Mesendoderm (in vitro differentiated cells): Measurements from ENCODE around the gene GPR180.

Experiments used
- DNase-seq: peaks from one replicate; pipeline ENCODE4 v3.0.0; 2013
- H2AK5ac ChIP-seq: 2 replicates; pipeline ENCODE4 v1.6.1; 2013; ENCODE audit warnings: low read length, inconsistent platforms
- H2BK120ac ChIP-seq: 2 replicates; pipeline ENCODE4 v1.6.1; 2013; ENCODE audit warnings: low read depth, mild to moderate bottlenecking, low read length, moderate library complexity, mixed read lengths
- H2BK15ac ChIP-seq: replicated peaks from 2 replicates; pipeline ENCODE4 v1.6.1; 2013; ENCODE audit warnings: low read depth, mild to moderate bottlenecking, moderate library complexity
- H2BK5ac ChIP-seq: 2 replicates; pipeline ENCODE4 v1.6.1; 2013; ENCODE audit warnings: low read length, inconsistent platforms
- H3K18ac ChIP-seq: 2 replicates; pipeline ENCODE4 v1.6.1; 2013; ENCODE audit warnings: mild to moderate bottlenecking, low read length, mixed read lengths
- H3K23ac ChIP-seq: one replicate; pipeline ENCODE4 v1.6.1; 2013; ENCODE audit warnings: low read length
- H3K27ac ChIP-seq: 2 replicates; pipeline ENCODE4 v1.5.1; 2013; ENCODE audit warnings: low read depth, mild to moderate bottlenecking, inconsistent platforms, low read length, moderate library complexity
- H3K27me3 ChIP-seq: 2 replicates; pipeline ENCODE4 v1.6.1; 2013; ENCODE audit warnings: low read length, control low read depth, mild to moderate bottlenecking, inconsistent platforms; ENCODE audit not compliant: insufficient read depth, poor library complexity
- H3K36me3 ChIP-seq: 2 replicates; pipeline ENCODE4 v1.6.1; 2013; ENCODE audit warnings: low read length, inconsistent platforms; ENCODE audit not compliant: control insufficient read depth, insufficient read depth
- H3K4ac ChIP-seq: one replicate; pipeline ENCODE4 v1.6.1; 2013; ENCODE audit warnings: low read depth, mild to moderate bottlenecking, low read length, moderate library complexity
- H3K4me1 ChIP-seq: 2 replicates; pipeline ENCODE4 v1.6.1; 2013; ENCODE audit warnings: low read depth, low read length, inconsistent platforms; ENCODE audit not compliant: control insufficient read depth
- H3K4me2 ChIP-seq: 2 replicates; pipeline ENCODE4 v1.6.1; 2013; ENCODE audit warnings: low read length
- H3K4me3 ChIP-seq: 2 replicates; pipeline ENCODE4 v1.5.1; 2013; ENCODE audit warnings: mild to moderate bottlenecking, low read length
- H3K56ac ChIP-seq: one replicate; pipeline ENCODE4 v1.6.1; 2013; ENCODE audit warnings: low read length
- H3K79me1 ChIP-seq: 2 replicates; pipeline ENCODE4 v1.6.1; 2013; ENCODE audit warnings: low read length, inconsistent platforms
- H3K79me2 ChIP-seq: 2 replicates; pipeline ENCODE4 v1.6.1; 2013; ENCODE audit warnings: mild to moderate bottlenecking, low read length; ENCODE audit not compliant: control insufficient read depth, insufficient read depth
- H3K9ac ChIP-seq: 2 replicates; pipeline ENCODE4 v1.6.1; 2013; ENCODE audit warnings: low read length, inconsistent platforms
- H4K5ac ChIP-seq: one replicate; pipeline ENCODE4 v1.6.1; 2013; ENCODE audit warnings: low read length
- H4K8ac ChIP-seq: one replicate; pipeline ENCODE4 v1.6.1; 2013; ENCODE audit warnings: low read depth, mild to moderate bottlenecking, control low read depth, low read length, moderate library complexity
- WGBS: extraction: QIAGEN DNeasy Blood & Tissue Kit; methylation state at CpG from one replicate; pipeline ENCODE4 v1.1.7; 2013; ENCODE audit warnings: low lambda C conversion rate, missing lambda C conversion rate; ENCODE audit not compliant: insufficient coverage; ENCODE audit errors: extremely low coverage; 5-methylcytosine and 5-hydroxymethylcytosine counted together

The GPR180 gene

GRCh38 chr13:94609196-94609595 is 7.5 kb downstream of the GPR180 start:
- H3K4me3 ChIP-seq = no peak overlapping the region
- H3K18ac ChIP-seq = no peak overlapping the region
- H3K4ac ChIP-seq = no peak overlapping the region
- H3K9ac ChIP-seq = no peak overlapping the region
- DNase-seq = no peak
- H4K5ac ChIP-seq = no peak overlapping the region
- H2BK120ac ChIP-seq = no peak overlapping the region
- no peak overlapping the region for H3K56ac ChIP-seq
- H3K4me1 ChIP-seq = no peaks in the 10 kb centered on the region
- H3K79me1 ChIP-seq = peaks cover 2% of the 10 kb centered on the region
- no CpG with 5 or more reads among the region's 2 CpGs for WGBS
- no peak overlapping the region for H3K4me2 ChIP-seq
- no peak overlapping the region for H2BK15ac ChIP-seq
- no peak overlapping the region for H3K27ac ChIP-seq
- no peak overlapping the region for H2BK5ac ChIP-seq
- H3K36me3 ChIP-seq = no peaks in the 10 kb centered on the region
- no peak overlapping the region for H4K8ac ChIP-seq
- no peaks in the 10 kb centered on the region for H3K27me3 ChIP-seq
- H2AK5ac ChIP-seq = no peak overlapping the region
- H3K23ac ChIP-seq = no peak overlapping the region
- H3K79me2 ChIP-seq = no peaks in the 10 kb centered on the region

DNA sequence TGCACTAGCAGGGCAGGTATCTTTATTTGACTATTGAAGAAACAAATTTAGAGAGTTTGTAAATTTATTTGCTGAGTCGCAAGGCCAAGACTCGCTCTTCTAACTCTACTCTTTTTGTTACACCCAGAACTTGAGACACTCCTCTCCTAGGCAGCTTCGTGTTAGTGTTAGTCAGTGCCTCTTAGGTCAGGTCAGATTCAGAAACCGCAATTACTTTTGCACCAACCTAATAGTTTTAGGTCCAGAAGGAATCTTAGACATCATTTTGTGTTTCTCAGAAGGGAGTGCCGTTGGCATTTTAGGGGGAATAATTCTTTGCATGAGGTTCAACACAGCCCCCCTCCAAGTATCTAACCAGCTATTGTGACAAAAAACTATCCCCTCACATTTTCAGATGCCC is 8.8 kb downstream of the GPR180 start:
- H3K36me3 ChIP-seq = no peaks in the 10 kb centered on the region

GRCh38 chr13:94612050-94612449 is 10.4 kb downstream of the GPR180 start:
- Histone ChIP-seq H3K56ac (no peak overlapping the region), H3K27me3 (no peaks in the 10 kb centered on the region), H3K4me1 (no peaks in the 10 kb centered on the region), H4K5ac (no peak overlapping the region), H2BK120ac (no peak overlapping the region), H2AK5ac (no peak overlapping the region), H3K9ac (no peak overlapping the region), H3K79me1 (peaks cover 2% of the 10 kb centered on the region), H3K4me3 (no peak overlapping the region), H3K4ac (no peak overlapping the region), H3K36me3 (no peaks in the 10 kb centered on the region), H3K18ac (no peak overlapping the region), H2BK5ac (no peak overlapping the region), H3K4me2 (no peak overlapping the region), H2BK15ac (no peak overlapping the region), H3K27ac (no peak overlapping the region), H3K23ac (no peak overlapping the region), H3K79me2 (no peaks in the 10 kb centered on the region), H4K8ac (no peak overlapping the region)
- no peak for DNase-seq
- WGBS = no CpG with 5 or more reads among the region's 4 CpGs

More for the DNA sequence above, 8.8 kb downstream of the GPR180 start:
- H3K4me1 ChIP-seq = no peaks in the 10 kb centered on the region
- no peak overlapping the region for H3K4me2 ChIP-seq
- no peak overlapping the region for H3K9ac ChIP-seq
- no CpG with 5 or more reads among the region's 5 CpGs for WGBS
- no peak overlapping the region for H4K5ac ChIP-seq
- H2BK5ac ChIP-seq = no peak overlapping the region
- H3K56ac ChIP-seq = no peak overlapping the region
- no peak overlapping the region for H2BK120ac ChIP-seq
- H3K4me3 ChIP-seq = no peak overlapping the region
- no peaks in the 10 kb centered on the region for H3K27me3 ChIP-seq
- no peak overlapping the region for H3K27ac ChIP-seq
- H3K79me2 ChIP-seq = no peaks in the 10 kb centered on the region
- peaks cover 2% of the 10 kb centered on the region for H3K79me1 ChIP-seq
- no peak overlapping the region for H2AK5ac ChIP-seq
- H3K18ac ChIP-seq = no peak overlapping the region
- H2BK15ac ChIP-seq = no peak overlapping the region
- DNase-seq = no peak
- no peak overlapping the region for H3K23ac ChIP-seq
- no peak overlapping the region for H4K8ac ChIP-seq
- H3K4ac ChIP-seq = no peak overlapping the region

- DNase-seq = no peak
- H2BK120ac ChIP-seq = no peak overlapping the region
These were observed 11.4 kb downstream of the GPR180 start for GRCh38 chr13:94613051-94613450.

DNA sequence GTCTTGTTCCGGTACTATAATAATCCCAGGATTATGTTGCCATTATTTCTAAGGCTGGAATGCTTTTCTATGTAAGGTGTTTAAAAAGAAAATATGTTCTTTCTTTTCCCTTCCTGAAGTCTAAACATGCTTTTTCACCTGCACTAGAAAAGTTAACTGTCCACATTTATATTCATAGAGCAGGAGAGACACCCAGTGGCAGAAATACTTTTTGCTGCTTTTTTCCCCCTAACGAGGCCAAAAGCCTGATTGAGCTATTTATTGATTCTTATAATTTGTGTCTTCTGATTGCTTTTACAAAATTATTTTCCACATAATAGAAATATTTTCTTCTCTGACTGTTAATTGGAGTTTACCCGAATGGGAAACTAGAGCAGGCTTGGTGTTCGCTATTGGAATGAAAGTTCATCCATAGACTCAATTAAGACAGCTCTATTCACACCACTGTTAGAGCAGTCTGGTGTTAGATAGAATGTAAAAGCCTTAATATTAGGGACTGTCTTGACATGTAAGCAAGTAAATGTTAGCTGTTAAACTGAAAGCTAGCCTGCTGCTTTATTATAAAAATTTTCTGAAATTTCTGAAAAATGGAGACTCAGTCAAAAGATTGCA is 15.8 kb downstream of the GPR180 start:
- Histone ChIP-seq H3K18ac (no peak overlapping the region), H3K27me3 (no peaks in the 10 kb centered on the region), H3K4ac (no peak overlapping the region), H4K8ac (no peak overlapping the region), H3K4me3 (no peak overlapping the region), H3K79me1 (no peaks in the 10 kb centered on the region), H3K23ac (no peak overlapping the region), H3K27ac (no peak overlapping the region), H3K79me2 (no peaks in the 10 kb centered on the region), H3K9ac (no peak overlapping the region), H2BK15ac (no peak overlapping the region), H2BK120ac (no peak overlapping the region), H4K5ac (no peak overlapping the region), H3K4me2 (no peak overlapping the region), H2AK5ac (no peak overlapping the region), H3K36me3 (no peaks in the 10 kb centered on the region), H3K56ac (no peak overlapping the region), H3K4me1 (no peaks in the 10 kb centered on the region), H2BK5ac (no peak overlapping the region)
- peak; percentile 16 for DNase-seq
- no CpG with 5 or more reads among the region's 4 CpGs for WGBS

More at GRCh38 chr13:94613051-94613450, 11.4 kb downstream of the GPR180 start:
- H3K56ac ChIP-seq = no peak overlapping the region
- H3K27me3 ChIP-seq = no peaks in the 10 kb centered on the region
- H3K23ac ChIP-seq = no peak overlapping the region
- no peak overlapping the region for H3K18ac ChIP-seq
- H3K9ac ChIP-seq = no peak overlapping the region
- no peaks in the 10 kb centered on the region for H3K4me1 ChIP-seq
- no peak overlapping the region for H4K5ac ChIP-seq
- H3K79me2 ChIP-seq = no peaks in the 10 kb centered on the region
- H3K4me2 ChIP-seq = no peak overlapping the region
- no peak overlapping the region for H3K27ac ChIP-seq
- H2AK5ac ChIP-seq = no peak overlapping the region
- no peaks in the 10 kb centered on the region for H3K36me3 ChIP-seq
- H4K8ac ChIP-seq = no peak overlapping the region
- H3K79me1 ChIP-seq = no peaks in the 10 kb centered on the region
- no peak overlapping the region for H2BK5ac ChIP-seq
- no peak overlapping the region for H3K4me3 ChIP-seq
- no peak overlapping the region for H3K4ac ChIP-seq
- no peak overlapping the region for H2BK15ac ChIP-seq

- H3K27ac ChIP-seq = no peak overlapping the region
- H2BK5ac ChIP-seq = no peak overlapping the region
- no peaks in the 10 kb centered on the region for H3K79me1 ChIP-seq
- no peaks in the 10 kb centered on the region for H3K79me2 ChIP-seq
- H2BK15ac ChIP-seq = no peak overlapping the region
- no peak overlapping the region for H4K8ac ChIP-seq
- no peak overlapping the region for H3K4ac ChIP-seq
- no peaks in the 10 kb centered on the region for H3K4me1 ChIP-seq
- H3K9ac ChIP-seq = no peak overlapping the region
- H3K27me3 ChIP-seq = no peaks in the 10 kb centered on the region
- no peak overlapping the region for H3K18ac ChIP-seq
- H2BK120ac ChIP-seq = no peak overlapping the region
- H3K4me3 ChIP-seq = no peak overlapping the region
- no peak overlapping the region for H4K5ac ChIP-seq
- 100% methylated on average over 1 of the region's 2 CpGs for WGBS
- H3K23ac ChIP-seq = no peak overlapping the region
- peak; percentile 57 for DNase-seq
- H3K36me3 ChIP-seq = no peaks in the 10 kb centered on the region
- H3K56ac ChIP-seq = no peak overlapping the region
- H3K4me2 ChIP-seq = no peak overlapping the region
- no peak overlapping the region for H2AK5ac ChIP-seq
These were observed 18.7 kb downstream of the GPR180 start for GRCh38 chr13:94620286-94620896.
